Nephron progenitor cell (in vitro differentiated cells): ENCODE measurements around the gene ELP6.

ENCODE experiments used
- DNase-seq: peaks from one replicate; pipeline ENCODE4 v3.0.0; 2021
- H3K27ac Mint-ChIP-seq: 2 replicates; pipeline ENCODE4 v1.8.0; 2021; ENCODE audit warnings: mild to moderate bottlenecking, moderate library complexity, mixed read lengths
- H3K27me3 Mint-ChIP-seq: 2 replicates; pipeline ENCODE4 v1.8.0; 2021; ENCODE audit warnings: mild to moderate bottlenecking, low read depth, mixed read lengths; ENCODE audit not compliant: poor library complexity
- H3K36me3 Mint-ChIP-seq: 2 replicates; pipeline ENCODE4 v1.8.0; 2021; ENCODE audit warnings: low read depth, mixed read lengths
- H3K4me1 Mint-ChIP-seq: 2 replicates; pipeline ENCODE4 v1.8.0; 2021; ENCODE audit warnings: mixed read lengths
- H3K4me3 Mint-ChIP-seq: 2 replicates; pipeline ENCODE4 v1.8.0; 2021; ENCODE audit warnings: mild to moderate bottlenecking, moderate library complexity, mixed read lengths
- H3K9me3 Mint-ChIP-seq: 2 replicates; pipeline ENCODE4 v1.8.0; 2021; ENCODE audit warnings: mild to moderate bottlenecking, moderate library complexity, mixed read lengths
- TF ChIP-seq, protein P1 (sequence below): fragments of 200-600 bp; sonication (generic); IDR thresholded peaks from 2 replicates; pipeline ENCODE4 v1.5.0; 2021; ENCODE audit warnings: antibody characterized with exemption

Gene ELP6

GRCh38 chr3:47527952-47528725, 14.6 kb upstream of the ELP6 start:
- Mint-ChIP-seq H3K4me1 (no peaks in the 10 kb centered on the region), H3K9me3 (peaks cover 5% of the 10 kb centered on the region), H3K27me3 (no peaks in the 10 kb centered on the region), H3K36me3 (no peaks in the 10 kb centered on the region), H3K4me3 (no peak overlapping the region), H3K27ac (no peak overlapping the region)
- TF ChIP-seq, protein P1, sequence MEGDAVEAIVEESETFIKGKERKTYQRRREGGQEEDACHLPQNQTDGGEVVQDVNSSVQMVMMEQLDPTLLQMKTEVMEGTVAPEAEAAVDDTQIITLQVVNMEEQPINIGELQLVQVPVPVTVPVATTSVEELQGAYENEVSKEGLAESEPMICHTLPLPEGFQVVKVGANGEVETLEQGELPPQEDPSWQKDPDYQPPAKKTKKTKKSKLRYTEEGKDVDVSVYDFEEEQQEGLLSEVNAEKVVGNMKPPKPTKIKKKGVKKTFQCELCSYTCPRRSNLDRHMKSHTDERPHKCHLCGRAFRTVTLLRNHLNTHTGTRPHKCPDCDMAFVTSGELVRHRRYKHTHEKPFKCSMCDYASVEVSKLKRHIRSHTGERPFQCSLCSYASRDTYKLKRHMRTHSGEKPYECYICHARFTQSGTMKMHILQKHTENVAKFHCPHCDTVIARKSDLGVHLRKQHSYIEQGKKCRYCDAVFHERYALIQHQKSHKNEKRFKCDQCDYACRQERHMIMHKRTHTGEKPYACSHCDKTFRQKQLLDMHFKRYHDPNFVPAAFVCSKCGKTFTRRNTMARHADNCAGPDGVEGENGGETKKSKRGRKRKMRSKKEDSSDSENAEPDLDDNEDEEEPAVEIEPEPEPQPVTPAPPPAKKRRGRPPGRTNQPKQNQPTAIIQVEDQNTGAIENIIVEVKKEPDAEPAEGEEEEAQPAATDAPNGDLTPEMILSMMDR, result no peak
- no peak for DNase-seq

GRCh38 chr3:47525617-47526016, 12.1 kb upstream of the ELP6 start:
- H3K36me3 Mint-ChIP-seq, result no peaks in the 10 kb centered on the region
- no peak overlapping the region for H3K27ac Mint-ChIP-seq
- H3K9me3 Mint-ChIP-seq, result peaks cover 5% of the 10 kb centered on the region
- no peak for DNase-seq
- TF ChIP-seq, protein P1, result no peak
- peaks cover 6% of the 10 kb centered on the region for H3K27me3 Mint-ChIP-seq
- H3K4me1 Mint-ChIP-seq, result peaks cover 16% of the 10 kb centered on the region
- no peak overlapping the region for H3K4me3 Mint-ChIP-seq

DNA sequence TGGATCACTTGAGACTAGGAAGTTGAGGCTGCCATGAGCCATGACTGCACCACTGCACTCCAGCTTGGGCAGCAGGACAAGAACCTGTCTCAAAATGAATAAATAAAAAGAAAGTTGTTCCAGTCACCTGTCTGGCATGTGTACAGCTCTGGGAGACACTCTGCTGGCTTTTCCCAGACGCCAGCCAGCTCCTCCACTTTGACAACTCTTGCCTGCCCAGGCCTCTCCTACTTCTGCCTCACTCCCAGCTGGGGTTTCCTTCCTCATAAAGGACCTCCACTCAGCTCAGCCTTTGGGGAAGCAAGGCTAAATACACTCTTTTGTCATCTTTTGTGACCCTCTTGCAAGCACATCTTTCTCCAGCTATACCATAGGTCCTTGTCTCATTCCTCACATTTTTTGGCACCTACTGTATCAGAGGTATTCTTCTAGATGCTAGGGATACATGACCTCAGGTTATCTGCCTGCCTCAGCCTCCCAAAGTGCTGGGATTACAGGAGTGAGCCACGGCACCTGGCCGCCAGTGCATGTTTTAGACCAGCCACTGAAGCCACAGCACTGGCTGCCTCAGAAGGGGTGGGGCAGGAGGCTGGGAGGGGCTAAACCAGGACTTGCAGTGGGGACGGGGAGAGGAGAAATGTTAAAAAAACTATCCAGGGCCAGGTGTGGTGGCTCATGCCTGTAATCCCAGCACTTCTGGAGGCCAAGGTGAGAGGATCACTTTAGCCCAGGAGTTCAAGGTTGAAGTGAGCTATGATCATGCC, 10.0 kb upstream of the ELP6 start:
- DNase-seq, result no peak
- H3K4me3 Mint-ChIP-seq, result no peak overlapping the region
- H3K27ac Mint-ChIP-seq, result no peak overlapping the region
- TF ChIP-seq, protein P1, result no peak
- H3K36me3 Mint-ChIP-seq, result no peaks in the 10 kb centered on the region
- H3K27me3 Mint-ChIP-seq, result peaks cover 6% of the 10 kb centered on the region
- H3K4me1 Mint-ChIP-seq, result peaks cover 18% of the 10 kb centered on the region
- peaks cover 5% of the 10 kb centered on the region for H3K9me3 Mint-ChIP-seq

DNA sequence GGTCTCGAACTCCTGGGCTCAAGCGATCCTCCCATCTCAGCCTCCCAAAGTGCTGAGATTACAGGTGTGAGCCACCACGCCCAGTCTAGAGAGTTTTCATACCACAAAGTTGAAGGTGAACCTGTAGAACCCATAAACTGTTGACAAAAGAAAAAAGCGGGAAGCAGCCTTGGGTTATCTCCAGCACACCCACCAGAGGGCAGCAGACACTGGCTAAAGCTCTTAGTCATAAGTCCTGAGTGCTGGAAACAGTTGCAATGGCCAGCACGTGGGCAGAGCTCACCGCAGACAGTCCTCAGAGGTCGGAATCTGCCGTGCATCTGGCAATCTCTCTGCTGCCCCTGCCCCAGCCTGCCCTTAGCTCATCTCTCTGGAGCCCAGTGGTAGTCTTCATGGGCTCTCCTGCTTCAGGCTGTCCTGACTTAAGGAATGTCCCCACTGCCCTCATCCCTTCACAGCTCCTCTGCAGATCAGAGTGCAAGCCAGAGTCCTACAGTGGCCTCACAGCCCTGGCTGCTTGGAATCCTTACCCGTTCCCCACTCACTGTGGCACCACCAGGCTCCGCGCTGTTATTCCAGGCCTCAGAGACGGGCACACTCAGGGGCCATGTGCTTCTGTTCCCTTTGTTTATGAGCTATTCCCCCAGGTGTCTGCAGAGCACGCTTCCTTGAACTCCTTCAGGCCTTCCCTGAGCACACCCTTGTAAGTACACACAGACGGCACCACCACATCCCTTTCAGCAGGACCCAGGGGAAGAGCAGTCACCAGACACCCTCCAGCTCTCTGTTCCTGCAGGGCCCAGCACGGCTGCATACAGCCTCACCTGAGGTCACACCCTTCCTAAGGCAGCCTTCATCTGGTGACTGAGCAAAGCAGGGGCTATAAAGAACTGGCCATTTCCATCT, 8.8 kb upstream of the ELP6 start:
- TF ChIP-seq, protein P1, result peak; percentile 86
- Mint-ChIP-seq H3K27me3 (peaks cover 6% of the 10 kb centered on the region), H3K27ac (peak overlapping the region; percentile 49)

GRCh38 chr3:47520756-47521155, 7.2 kb upstream of the ELP6 start:
- TF ChIP-seq, protein P1, result no peak
- Mint-ChIP-seq H3K27ac (no peak overlapping the region), H3K4me3 (no peak overlapping the region), H3K4me1 (peaks cover 25% of the 10 kb centered on the region), H3K9me3 (no peaks in the 10 kb centered on the region), H3K27me3 (peaks cover 6% of the 10 kb centered on the region), H3K36me3 (no peaks in the 10 kb centered on the region)
- DNase-seq, result no peak

More for the DNA sequence above, 8.8 kb upstream of the ELP6 start:
- H3K9me3 Mint-ChIP-seq, result no peaks in the 10 kb centered on the region
- H3K36me3 Mint-ChIP-seq, result no peaks in the 10 kb centered on the region
- DNase-seq, result peak; percentile 80
- H3K4me1 Mint-ChIP-seq, result peaks cover 18% of the 10 kb centered on the region
- no peak overlapping the region for H3K4me3 Mint-ChIP-seq
